HepG2 (cell line): Measurements from ENCODE around the gene ARVCF. TPM values are rescaled to one million over a fixed set of nuclear protein-coding genes. Genes with fewer than 3 reads are reported as not detected.
"Not testable (repeated sequence)": the region's sequence is repeated elsewhere in the genome, so short reads cannot be mapped to it uniquely, and the experiment has no call there.

Experiments
- ATAC-seq: fragments of 200-7000 bp; cut with Tn5 transposase; 3 replicates; pipeline ENCODE4 v1.9.1; 2020; ENCODE audit warnings: mild to moderate bottlenecking, moderate library complexity
- BruUV-seq: library from RNA; stranded (reverse); fragments of 400-500 nt; replicated peaks from 2 replicates; lab custom pipeline; 2021; lab: Mats Ljungman, UMichigan
- CTCF ChIA-PET: fragments of 300-600 bp; formaldehyde crosslinking; extraction: SDS; loops from one replicate; lab custom pipeline; 2021; ENCODE audit warnings: low total read pairs, inconsistent platforms, low intra/inter-chr PET ratio; lab: Yijun Ruan, JAX
- POLR2A ChIA-PET: fragments of 350-600 bp; sonication (Branson Sonifier 250); formaldehyde crosslinking; loops from one replicate; lab custom pipeline; 2020; ENCODE audit warnings: antibody characterized with exemption, inconsistent platforms; lab: Yijun Ruan, JAX
- DNase-seq: peaks from one replicate; pipeline ENCODE4 v3.0.0-alpha.2; 2015; ENCODE audit warnings: low spot score
- FAIRE-seq: peaks from 3 replicates; lab custom pipeline; 2011; peaks lifted over from hg19 to GRCh38; lab: Jason Lieb, UNC
- H2AFZ ChIP-seq: one replicate; pipeline ENCODE4 v1.6.1; 2011; ENCODE audit warnings: low read length, inconsistent platforms
- H3K27ac ChIP-seq: fragments of 300-600 bp; 3 replicates; pipeline ENCODE4 v1.8.0; 2011; ENCODE audit warnings: mixed run types, mild to moderate bottlenecking, mixed read lengths, low read length, inconsistent platforms; ENCODE audit not compliant: insufficient read depth; ENCODE audit errors: extremely low read length
- H3K27me3 ChIP-seq, 2 experiments: fragments of 200-600 bp in 1 of 2; 2 replicates in 1 of 2; 3 replicates in 1 of 2; pipeline versions ENCODE4 v1.6.0 to v1.8.0; 2011; ENCODE audit warnings: low read length in 2 of 2, mild to moderate bottlenecking in 2 of 2, moderate library complexity in 2 of 2, inconsistent platforms in 1 of 2; ENCODE audit not compliant: insufficient read depth in 2 of 2, control insufficient read depth in 1 of 2
- H3K36me3 ChIP-seq, 2 experiments: fragments of 200-600 bp in 1 of 2; replicated peaks in 1 of 2; 2 replicates in 1 of 2; 3 replicates in 1 of 2; pipeline versions ENCODE4 v1.5.1 to v1.8.0; 2011; ENCODE audit warnings: low read length in 2 of 2, inconsistent platforms in 1 of 2; ENCODE audit not compliant: insufficient read depth in 2 of 2, control insufficient read depth in 1 of 2
- H3K4me1 ChIP-seq: 2 replicates; pipeline ENCODE4 v1.5.1; 2012; ENCODE audit warnings: low read length, inconsistent platforms; ENCODE audit not compliant: insufficient read depth
- H3K4me2 ChIP-seq: 2 replicates; pipeline ENCODE4 v1.6.0; 2011; ENCODE audit warnings: low read depth, low read length, inconsistent platforms
- H3K4me3 ChIP-seq, 3 experiments: fragments of 200-600 bp in 1 of 3; sonication (generic), shearing (Covaris generic) in 1 of 3; replicated peaks in 1 of 3; 2 replicates each; pipeline ENCODE4 v1.5.1; 2011 to 2016; ENCODE audit warnings: low read length in 3 of 3, inconsistent platforms in 2 of 3, low read depth in 2 of 3, mild to moderate bottlenecking in 2 of 3, control low read depth in 1 of 3, mixed read lengths in 1 of 3; ENCODE audit not compliant: insufficient read depth in 1 of 3
- H3K79me2 ChIP-seq: one replicate; pipeline ENCODE4 v1.6.1; 2011; ENCODE audit warnings: low read length, inconsistent platforms; ENCODE audit not compliant: insufficient read depth
- H3K9ac ChIP-seq: 2 replicates; pipeline ENCODE4 v1.6.0; 2011; ENCODE audit warnings: mild to moderate bottlenecking, low read depth, low read length, inconsistent platforms; ENCODE audit not compliant: insufficient read depth
- H3K9me3 ChIP-seq: 2 replicates; pipeline ENCODE4 v1.5.1; 2012; ENCODE audit warnings: mild to moderate bottlenecking, low read length
- H4K20me1 ChIP-seq: 2 replicates; pipeline ENCODE4 v1.6.0; 2011; ENCODE audit warnings: inconsistent platforms, mild to moderate bottlenecking, low read length, moderate library complexity; ENCODE audit not compliant: insufficient read depth
- HES4 ChIP-seq: sonication (generic); formaldehyde crosslinking; IDR thresholded peaks from 2 replicates; pipeline ENCODE4 v1.9.0; 2021; ENCODE audit warnings: mild to moderate bottlenecking, missing genetic modification reagents, borderline replicate concordance
- HNF4A ChIP-seq: sonication (generic); formaldehyde crosslinking; IDR thresholded peaks from 2 replicates; pipeline ENCODE4 v1.4.0; 2020; ENCODE audit warnings: missing genetic modification reagents
- JUN ChIP-seq: sonication (generic); formaldehyde crosslinking; IDR thresholded peaks from 2 replicates; pipeline ENCODE4 v1.4.0; 2020; ENCODE audit warnings: mild to moderate bottlenecking, missing genetic modification reagents
- MEF2D ChIP-seq: sonication (generic); formaldehyde crosslinking; IDR thresholded peaks from 2 replicates; pipeline ENCODE4 v1.5.1; 2020; ENCODE audit warnings: mild to moderate bottlenecking, missing genetic modification reagents
- POLR2A ChIP-seq, 2 experiments: IDR thresholded peaks; 2 replicates each; pipeline ENCODE4 v1.6.1; 2011; ENCODE audit warnings: low read depth in 2 of 2, low read length in 2 of 2, mild to moderate bottlenecking in 1 of 2, moderate library complexity in 1 of 2; ENCODE audit not compliant: insufficient read depth in 1 of 2
- RAD51 ChIP-seq: fragments of 450-650 bp; IDR thresholded peaks from 2 replicates; pipeline ENCODE4 v1.6.1; 2016; ENCODE audit warnings: borderline replicate concordance
- TOE1 ChIP-seq: sonication (generic); formaldehyde crosslinking; IDR thresholded peaks from 2 replicates; pipeline ENCODE4 v1.4.0; 2020; ENCODE audit warnings: mild to moderate bottlenecking, missing genetic modification reagents
- ZNF367 ChIP-seq: sonication (generic); formaldehyde crosslinking; IDR thresholded peaks from 2 replicates; pipeline ENCODE4 v1.4.0; 2020; ENCODE audit warnings: missing genetic modification reagents, borderline replicate concordance
- ZNF503 ChIP-seq: sonication (generic); formaldehyde crosslinking; IDR thresholded peaks from 2 replicates; pipeline ENCODE4 v1.4.0; 2020; ENCODE audit warnings: missing genetic modification reagents
- WGBS: methylation state at CpG from one replicate; pipeline ENCODE4 v1.1.6; 2017; ENCODE audit warnings: low lambda C conversion rate; 5-methylcytosine and 5-hydroxymethylcytosine counted together
- in situ Hi-C: cut with HindIII; loops from 2 replicates; pipeline ENCODE4 v1.10.0; 2017; ENCODE audit warnings: low pct_unique_long_range_greater_than_20kb; ENCODE audit not compliant: extremely low pct_ligation_motif_present
- intact Hi-C: fragments of 100-400 bp; cut with micrococcal nuclease; formaldehyde crosslinking; loops from one replicate; pipeline ENCODE4 v1.10.0; 2022; ENCODE audit not compliant: unreplicated experiment
- polyA plus RNA-seq, 8 experiments: library from polyadenylated mRNA; depleted of rRNA in 3 of 8; stranded (reverse) in 7 of 8; unstranded in 1 of 8; fragments of >200 nt; fragmentation: Illumina TruSeq in 4 of 8; extraction: Trizol in 4 of 8; gene quantifications; 2 replicates each; pipeline versions ENCODE4 v1.2.1 to v1.2.3, GENCODE V29; 2011 to 2016; ENCODE audit warnings: low read depth in 4 of 8, missing spikeins in 1 of 8, mixed read lengths in 1 of 8; ENCODE audit not compliant: insufficient read depth in 1 of 8
- total RNA-seq, 5 experiments: library from RNA; depleted of rRNA; stranded (reverse); fragments of >200 nt; fragmentation: Illumina TruSeq; extraction: Trizol; gene quantifications; 2 replicates each; pipeline ENCODE4 v1.2.3, GENCODE V29; 2016; ENCODE audit warnings: low read depth in 1 of 5

The ARVCF gene
- total and polyA plus RNA-seq, 2 of the 13 experiments (the other 11 are each of a cell fraction or from before 2014, with no cell fraction given) = 16.4 to 17.7 TPM

- TF ChIP-seq HES4 (CRISPR knock-in tag) (no peak), ZNF367 (no peak), MEF2D (CRISPR knock-in tag) (no peak), ZNF503 (no peak), TOE1 (CRISPR knock-in tag) (no peak), RAD51 (no peak), JUN (no peak), POLR2A (IDR thresholded peaks at IDR 0.05; ENCODE audit: insufficient read depth in 1 of 2, low read depth in 2 of 2, low read length in 2 of 2) (no peak)
Measured at GRCh38 chr22:19936513-19936912, 80.1 kb downstream of the ARVCF start (continued).

GRCh38 chr22:19935123-19935718, 81.4 kb downstream of the ARVCF start:
- CTCF ChIA-PET, H3K9me3 ChIP-seq, H3K4me3 ChIP-seq, H3K27ac ChIP-seq, H4K20me1 ChIP-seq, H3K36me3 ChIP-seq, intact Hi-C loops, H3K9ac ChIP-seq, FAIRE-seq, BruUV-seq, POLR2A ChIA-PET, in situ Hi-C loops, DNase-seq, ATAC-seq, H3K4me2 ChIP-seq, H3K27me3 ChIP-seq, H3K79me2 ChIP-seq, H2AFZ ChIP-seq: not testable (repeated sequence)
- H3K4me1 ChIP-seq = peaks cover 50% of the 10 kb centered on the region
- WGBS = 90% methylated on average over 11 of the region's 11 CpGs
- peak; percentile 36; the same call in 1 of the 2 replicates for TF ChIP-seq HNF4A (CRISPR knock-in tag)
